HCT116 (cell line): ENCODE results near the gene LRRC56.

ENCODE experiments used
- ATF3 ChIP-seq: IDR thresholded peaks from 2 replicates; pipeline ENCODE4 v1.6.1; 2012
- EGR1 ChIP-seq: IDR thresholded peaks from 2 replicates; pipeline ENCODE4 v1.6.1; 2012; ENCODE audit warnings: low read depth
- POLR2A ChIP-seq: IDR thresholded peaks from 2 replicates; pipeline ENCODE4 v1.7.0; 2011; ENCODE audit warnings: borderline replicate concordance; ENCODE audit not compliant: insufficient read depth, insufficient read length; ENCODE audit errors: extremely low read depth
- POLR2AphosphoS5 ChIP-seq: IDR thresholded peaks from 2 replicates; pipeline ENCODE4 v1.6.1; 2011; ENCODE audit warnings: mild to moderate bottlenecking, low read depth, low read length, moderate library complexity
- RAD21 ChIP-seq: IDR thresholded peaks from 2 replicates; pipeline ENCODE4 v1.6.1; 2012; ENCODE audit warnings: low read depth, mild to moderate bottlenecking
- TF ChIP-seq, protein P1 (sequence below), 3 experiments: fragments of 200-600 bp in 1 of 3; sonication (generic) in 1 of 3; IDR thresholded peaks in 2 of 3; conservative IDR thresholded peaks in 1 of 3; 2 replicates each; pipeline ENCODE4 v1.5.1; 2012 to 2017; ENCODE audit warnings: low read depth in 2 of 3, low read length in 2 of 3, antibody characterized with exemption in 1 of 3, borderline replicate concordance in 1 of 3, control low read depth in 1 of 3, mild to moderate bottlenecking in 1 of 3, mixed read lengths in 1 of 3, mixed run types in 1 of 3, moderate library complexity in 1 of 3; ENCODE audit not compliant: insufficient read depth in 1 of 3
- TF ChIP-seq, protein P2 (sequence below): IDR thresholded peaks from 2 replicates; pipeline ENCODE4 v1.6.1; 2012; ENCODE audit warnings: low read depth

DNA sequence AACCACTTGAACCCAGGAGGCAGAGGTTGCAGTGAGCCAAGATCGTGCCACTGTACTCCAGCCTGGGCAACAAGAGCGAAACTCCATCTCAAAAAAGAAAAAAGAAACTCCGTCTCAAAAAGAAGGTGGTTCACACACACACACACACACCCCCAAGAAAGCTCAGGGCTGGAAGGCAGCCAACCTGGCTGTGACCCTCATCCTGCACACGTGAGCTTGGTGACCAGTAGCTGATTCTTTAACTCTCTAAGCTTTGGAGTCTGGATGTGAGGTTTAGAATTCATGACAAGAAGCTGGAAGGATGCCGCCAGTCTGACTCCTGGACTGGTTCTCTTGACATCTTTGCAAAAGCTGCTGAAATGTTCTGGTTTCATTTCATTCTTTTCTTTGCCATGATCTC is 28.4 kb upstream of the LRRC56 start:
- TF ChIP-seq, protein P1, sequence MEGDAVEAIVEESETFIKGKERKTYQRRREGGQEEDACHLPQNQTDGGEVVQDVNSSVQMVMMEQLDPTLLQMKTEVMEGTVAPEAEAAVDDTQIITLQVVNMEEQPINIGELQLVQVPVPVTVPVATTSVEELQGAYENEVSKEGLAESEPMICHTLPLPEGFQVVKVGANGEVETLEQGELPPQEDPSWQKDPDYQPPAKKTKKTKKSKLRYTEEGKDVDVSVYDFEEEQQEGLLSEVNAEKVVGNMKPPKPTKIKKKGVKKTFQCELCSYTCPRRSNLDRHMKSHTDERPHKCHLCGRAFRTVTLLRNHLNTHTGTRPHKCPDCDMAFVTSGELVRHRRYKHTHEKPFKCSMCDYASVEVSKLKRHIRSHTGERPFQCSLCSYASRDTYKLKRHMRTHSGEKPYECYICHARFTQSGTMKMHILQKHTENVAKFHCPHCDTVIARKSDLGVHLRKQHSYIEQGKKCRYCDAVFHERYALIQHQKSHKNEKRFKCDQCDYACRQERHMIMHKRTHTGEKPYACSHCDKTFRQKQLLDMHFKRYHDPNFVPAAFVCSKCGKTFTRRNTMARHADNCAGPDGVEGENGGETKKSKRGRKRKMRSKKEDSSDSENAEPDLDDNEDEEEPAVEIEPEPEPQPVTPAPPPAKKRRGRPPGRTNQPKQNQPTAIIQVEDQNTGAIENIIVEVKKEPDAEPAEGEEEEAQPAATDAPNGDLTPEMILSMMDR (IDR thresholded peaks at IDR 0.05 in 2 of 3, conservative IDR thresholded peaks at IDR 0.05 in 1 of 3; ENCODE audit: borderline replicate concordance in 1 of 3, insufficient read depth in 1 of 3, low read depth in 2 of 3, low read length in 2 of 3) = no peak
- TF ChIP-seq ATF3 (no peak), RAD21 (no peak), POLR2AphosphoS5 (no peak), POLR2A (no peak), EGR1 (no peak)
- TF ChIP-seq, protein P2, sequence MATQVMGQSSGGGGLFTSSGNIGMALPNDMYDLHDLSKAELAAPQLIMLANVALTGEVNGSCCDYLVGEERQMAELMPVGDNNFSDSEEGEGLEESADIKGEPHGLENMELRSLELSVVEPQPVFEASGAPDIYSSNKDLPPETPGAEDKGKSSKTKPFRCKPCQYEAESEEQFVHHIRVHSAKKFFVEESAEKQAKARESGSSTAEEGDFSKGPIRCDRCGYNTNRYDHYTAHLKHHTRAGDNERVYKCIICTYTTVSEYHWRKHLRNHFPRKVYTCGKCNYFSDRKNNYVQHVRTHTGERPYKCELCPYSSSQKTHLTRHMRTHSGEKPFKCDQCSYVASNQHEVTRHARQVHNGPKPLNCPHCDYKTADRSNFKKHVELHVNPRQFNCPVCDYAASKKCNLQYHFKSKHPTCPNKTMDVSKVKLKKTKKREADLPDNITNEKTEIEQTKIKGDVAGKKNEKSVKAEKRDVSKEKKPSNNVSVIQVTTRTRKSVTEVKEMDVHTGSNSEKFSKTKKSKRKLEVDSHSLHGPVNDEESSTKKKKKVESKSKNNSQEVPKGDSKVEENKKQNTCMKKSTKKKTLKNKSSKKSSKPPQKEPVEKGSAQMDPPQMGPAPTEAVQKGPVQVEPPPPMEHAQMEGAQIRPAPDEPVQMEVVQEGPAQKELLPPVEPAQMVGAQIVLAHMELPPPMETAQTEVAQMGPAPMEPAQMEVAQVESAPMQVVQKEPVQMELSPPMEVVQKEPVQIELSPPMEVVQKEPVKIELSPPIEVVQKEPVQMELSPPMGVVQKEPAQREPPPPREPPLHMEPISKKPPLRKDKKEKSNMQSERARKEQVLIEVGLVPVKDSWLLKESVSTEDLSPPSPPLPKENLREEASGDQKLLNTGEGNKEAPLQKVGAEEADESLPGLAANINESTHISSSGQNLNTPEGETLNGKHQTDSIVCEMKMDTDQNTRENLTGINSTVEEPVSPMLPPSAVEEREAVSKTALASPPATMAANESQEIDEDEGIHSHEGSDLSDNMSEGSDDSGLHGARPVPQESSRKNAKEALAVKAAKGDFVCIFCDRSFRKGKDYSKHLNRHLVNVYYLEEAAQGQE = no peak
